ENCODE measurements around the gene MCAT.
"Not testable (repeated sequence)": the region's sequence is repeated elsewhere in the genome, so short reads cannot be mapped to it uniquely, and the experiment has no call there.

MCAT gene

GRCh38 chr22:43152357-43153071 lies 9.3 kb upstream of the MCAT start:
- peak; percentile 46 to 50 for DNase-seq

DNA sequence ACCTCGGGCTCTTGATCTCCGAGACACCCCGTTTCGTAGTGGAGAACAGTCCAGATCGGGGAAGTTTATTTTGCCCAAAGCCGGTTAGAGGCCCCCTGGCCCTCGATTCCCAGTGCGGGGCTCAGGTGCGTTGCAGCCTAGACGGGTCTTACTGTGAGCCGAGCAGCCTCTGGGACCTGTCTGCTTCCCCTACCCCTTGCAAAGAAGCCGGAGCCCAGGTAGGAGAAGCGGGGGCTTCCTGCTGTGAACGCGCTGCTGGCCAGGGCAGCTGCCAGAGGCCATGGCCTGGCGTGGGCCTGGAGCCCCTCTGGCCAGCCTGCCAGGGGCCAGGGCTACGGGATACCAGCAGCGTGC lies 8.8 kb upstream of the MCAT start:
- DNase-seq: no peak

DNA sequence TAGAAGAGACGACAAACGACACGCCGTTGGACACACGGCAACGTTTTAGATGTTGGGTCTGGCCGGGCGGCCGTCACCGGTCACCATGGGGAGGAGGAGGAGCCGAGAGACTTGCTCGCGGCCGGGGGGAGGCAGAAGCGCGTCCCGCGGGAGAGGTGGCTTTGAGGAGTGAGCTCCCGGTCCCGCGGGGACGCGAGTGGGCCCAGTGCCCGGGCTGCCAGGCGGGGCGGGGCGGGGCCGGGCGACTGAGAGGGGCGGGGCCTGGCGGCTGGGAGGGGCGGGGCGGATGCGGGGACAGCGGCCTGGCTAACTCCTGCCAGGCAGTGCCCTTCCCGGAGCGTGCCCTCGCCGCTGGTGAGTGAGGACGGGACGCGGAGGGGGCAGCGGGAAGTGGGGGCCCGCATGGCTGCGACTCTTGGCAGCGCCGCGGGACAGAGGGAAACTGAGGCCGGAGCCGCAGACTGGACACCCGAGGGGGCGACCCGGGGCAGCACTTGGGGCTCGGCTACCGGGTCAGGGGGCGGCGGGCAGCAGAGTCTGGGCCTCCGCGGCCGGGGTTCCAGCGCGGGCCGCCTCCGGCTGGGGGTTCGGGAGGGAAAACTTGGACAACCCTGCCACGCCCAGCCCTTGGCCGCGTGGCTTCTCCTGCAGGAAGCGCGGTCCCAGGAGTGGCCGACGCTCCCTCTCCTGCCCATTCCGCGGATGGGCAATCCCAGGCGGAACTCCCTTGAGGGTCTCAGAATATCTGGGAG lies 8.2 kb upstream of the MCAT start, which contains the start of gene TSPO:
TSS of gene TSPO (plus strand) at position 309 of the 752 bp plus-strand sequence. CDS start 7,680 bp downstream, outside the sequence.
- peak; percentile 43 to 49 for DNase-seq

GRCh38 chr22:43150731-43151206 lies 7.6 kb upstream of the MCAT start:
- no peak for DNase-seq

GRCh38 chr22:43148581-43148980 lies 5.4 kb upstream of the MCAT start:
- DNase-seq: no peak

DNA sequence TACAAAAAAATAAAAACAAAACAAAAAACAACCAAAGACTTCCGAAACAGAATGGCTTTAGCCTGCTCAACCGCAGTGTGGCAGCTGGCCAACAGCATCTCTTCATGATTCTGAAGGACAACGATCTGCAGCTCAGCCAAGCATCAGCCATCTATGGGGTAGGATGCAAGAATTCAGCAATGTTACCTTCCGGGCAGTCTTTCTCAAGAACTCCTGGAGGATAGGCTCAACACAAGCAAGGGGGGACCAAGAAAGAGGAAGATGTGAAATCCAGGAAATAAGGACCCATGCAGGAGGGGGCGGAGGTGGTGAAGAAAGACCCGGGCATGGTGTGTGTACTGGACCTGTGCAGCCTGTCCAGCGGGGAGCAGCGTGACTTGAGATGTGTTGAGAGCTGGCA lies 4.6 kb upstream of the MCAT start:
- DNase-seq: no peak

DNA sequence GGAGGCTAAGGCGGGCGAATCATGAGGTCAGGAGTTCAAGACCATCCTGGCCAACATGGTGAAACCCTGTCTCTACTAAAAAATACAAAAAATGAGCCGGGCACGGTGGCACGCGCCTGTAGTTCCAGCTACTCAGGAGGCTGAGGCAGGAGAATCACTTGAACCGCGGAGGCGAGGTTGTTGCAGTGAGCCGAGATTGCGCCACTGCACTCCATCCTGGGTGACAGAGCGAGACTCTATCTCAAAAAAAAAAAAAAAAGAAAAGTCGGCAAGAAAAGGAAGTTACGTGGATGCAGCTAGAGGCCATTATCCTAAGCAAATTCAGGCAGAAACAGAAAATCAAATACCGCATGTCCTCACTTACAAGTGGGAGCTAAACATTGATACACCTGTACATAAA lies 3.1 kb upstream of the MCAT start:
- not testable (repeated sequence) for DNase-seq

- DNase-seq: not testable (repeated sequence)
These were observed 2.2 kb upstream of the MCAT start for GRCh38 chr22:43145371-43145770.

DNA sequence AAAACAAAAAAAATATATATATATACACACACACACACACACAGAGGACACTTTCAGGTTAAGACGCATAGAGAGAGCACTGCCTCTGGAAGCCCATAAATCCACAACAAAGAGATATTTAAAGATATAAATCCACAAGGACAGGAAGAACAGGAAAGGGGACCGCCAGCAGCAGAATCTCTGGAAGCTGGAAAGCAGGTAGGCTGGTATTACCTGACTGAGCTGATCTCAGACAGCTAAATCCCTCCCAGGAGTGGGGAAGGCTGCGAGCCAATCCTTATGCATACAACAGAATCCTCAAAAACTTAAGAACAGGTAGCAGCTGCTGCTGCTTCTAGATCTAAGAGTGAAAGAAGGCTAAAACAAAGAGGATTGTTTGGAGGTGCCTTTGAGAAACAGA lies 1.8 kb upstream of the MCAT start:
- DNase-seq: no peak

DNA sequence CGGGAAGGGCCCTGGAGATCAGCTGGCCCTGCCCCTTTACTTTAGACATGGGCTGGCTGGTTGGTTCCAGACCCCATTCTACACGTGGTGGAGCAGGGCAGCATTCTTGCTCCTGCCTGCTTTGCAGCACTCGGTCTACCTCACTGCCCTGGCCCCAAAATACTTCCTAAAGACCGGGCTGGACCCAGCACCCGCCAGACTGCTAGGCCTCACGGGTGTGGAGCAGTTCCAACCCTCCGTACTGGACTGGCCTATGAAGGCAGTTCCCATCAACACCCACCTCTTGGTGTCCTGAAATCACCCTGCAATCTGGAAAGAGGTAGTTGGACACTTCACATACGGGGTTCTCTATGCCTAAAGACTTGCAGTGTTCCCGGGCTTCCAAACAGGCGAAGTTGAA lies 6.4 kb downstream of the MCAT start:
- no peak for DNase-seq

GRCh38 chr22:43136255-43136654 lies 6.9 kb downstream of the MCAT start:
- DNase-seq: peak in 1 of 2 experiments; percentile 22

GRCh38 chr22:43135565-43135964 lies 7.6 kb downstream of the MCAT start:
- DNase-seq: no peak

GRCh38 chr22:43134553-43134952 lies 8.6 kb downstream of the MCAT start:
- no peak for DNase-seq

- DNase-seq: no peak
These were observed 9.8 kb downstream of the MCAT start for GRCh38 chr22:43133401-43133800.

DNA sequence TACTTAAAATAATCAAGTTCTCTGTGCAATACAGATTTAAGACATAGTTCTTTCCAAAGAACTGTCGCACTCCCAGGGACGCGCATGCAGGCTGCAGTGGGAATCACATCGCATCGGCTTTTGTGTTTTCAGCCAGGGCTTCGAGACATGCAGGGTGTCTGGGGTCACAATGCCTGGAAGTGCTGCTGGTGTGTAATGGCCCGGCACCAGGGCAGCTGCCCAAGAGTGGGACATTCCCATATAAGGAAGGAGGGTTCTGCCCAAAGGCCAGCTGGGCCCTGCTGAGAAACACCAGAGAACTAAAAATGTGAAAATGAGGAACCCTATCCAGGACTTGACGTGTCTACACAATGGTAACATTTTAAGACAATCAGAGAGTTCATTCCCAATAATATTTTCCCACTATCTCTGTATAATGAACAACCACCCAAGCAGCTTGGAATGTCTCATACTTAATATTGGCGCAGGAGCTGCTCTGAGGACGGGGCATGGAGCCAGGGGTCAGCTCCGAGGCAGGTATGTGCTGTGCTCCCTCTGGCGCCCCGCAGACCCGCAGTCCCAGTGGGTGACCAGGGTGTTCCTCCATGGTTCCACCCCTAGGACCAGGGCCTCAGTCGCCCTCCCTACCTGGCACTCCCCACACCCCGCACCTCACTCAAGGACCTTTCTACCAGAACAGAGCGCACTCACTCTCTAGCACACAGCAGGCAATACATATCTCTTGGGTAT lies 11.3 kb downstream of the MCAT start:
- DNase-seq: no peak

GRCh38 chr22:43129426-43130425 lies 13.5 kb downstream of the MCAT start:
- no peak for DNase-seq

DNA sequence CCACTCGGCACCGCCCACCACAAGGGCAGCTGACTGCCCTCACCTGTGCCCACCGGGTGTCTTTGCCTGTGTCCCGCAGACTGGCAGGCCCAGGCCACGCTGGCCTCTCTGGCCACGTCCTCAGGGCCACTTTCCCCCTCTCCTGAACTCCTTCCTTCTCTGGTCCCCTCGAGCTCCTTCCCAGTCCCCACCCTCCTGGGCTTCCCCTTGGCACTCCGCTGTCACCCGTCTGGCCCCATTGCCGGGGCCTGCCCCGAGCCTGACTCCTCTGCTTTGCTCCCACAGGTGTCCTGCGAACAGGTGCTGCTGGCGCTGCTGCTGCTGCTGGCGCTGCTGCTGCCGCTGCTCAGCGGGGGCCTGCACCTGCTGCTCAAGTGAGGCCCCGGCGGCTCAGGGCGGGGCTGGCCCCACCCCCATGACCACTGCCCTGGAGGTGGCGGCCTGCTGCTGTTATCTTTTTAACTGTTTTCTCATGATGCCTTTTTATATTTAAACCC lies 14.2 kb downstream of the MCAT start:
- no peak for DNase-seq

DNA sequence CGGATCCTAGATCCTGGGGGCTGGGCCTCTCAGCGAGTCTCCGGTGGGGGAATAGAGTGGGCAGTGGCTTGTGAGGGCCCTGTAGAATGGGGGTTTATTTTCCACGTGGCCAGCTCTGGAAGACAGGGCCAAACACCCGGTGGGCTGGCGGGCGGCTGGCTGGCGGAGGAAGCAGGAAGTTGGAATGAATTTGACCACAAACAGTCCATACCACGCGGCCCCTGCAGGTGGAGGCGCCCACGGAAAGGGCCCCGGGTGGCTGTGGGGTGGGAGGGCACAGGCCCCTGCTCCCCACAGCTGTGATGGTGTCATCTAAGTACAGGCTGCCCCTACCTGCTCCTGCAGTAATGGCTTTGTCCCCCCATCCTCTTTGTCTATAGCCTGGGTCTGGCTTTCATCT lies 15.1 kb downstream of the MCAT start:
- no peak for DNase-seq

- DNase-seq: no peak
These were observed 15.9 kb downstream of the MCAT start for GRCh38 chr22:43127166-43127908.

DNA sequence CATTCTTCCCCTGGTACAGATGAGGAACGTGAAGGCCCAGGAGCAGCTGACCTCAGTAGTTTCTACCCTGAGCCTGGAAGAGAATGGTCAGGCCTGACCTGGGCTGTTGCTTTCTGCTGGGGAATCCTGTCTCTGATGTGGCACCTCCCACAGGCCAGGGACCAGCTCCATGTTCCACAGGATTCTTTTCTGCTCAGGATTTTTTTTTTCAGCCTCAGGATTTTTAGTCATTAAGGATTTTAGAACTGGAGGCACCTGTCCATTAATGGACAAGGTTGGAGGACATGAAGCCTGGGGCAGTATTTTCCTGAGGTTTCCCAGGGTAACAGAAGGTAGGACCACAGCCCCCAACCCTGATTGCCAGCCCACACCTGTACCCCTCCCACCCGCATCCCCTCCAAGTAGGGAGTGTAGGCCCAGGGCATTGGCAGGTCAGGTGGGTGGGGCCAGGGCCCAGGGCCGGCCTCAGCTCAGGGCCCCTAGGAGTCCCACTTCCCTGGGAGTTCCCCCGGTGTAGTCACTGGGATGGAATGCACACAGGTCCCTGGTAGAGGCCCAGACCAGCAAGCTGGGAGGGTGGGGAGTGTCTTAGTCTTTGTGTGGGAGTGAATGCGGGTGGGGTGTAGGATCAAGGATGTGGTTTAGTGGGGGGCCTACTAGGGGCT lies 16.6 kb downstream of the MCAT start:
- no peak for DNase-seq

DNA sequence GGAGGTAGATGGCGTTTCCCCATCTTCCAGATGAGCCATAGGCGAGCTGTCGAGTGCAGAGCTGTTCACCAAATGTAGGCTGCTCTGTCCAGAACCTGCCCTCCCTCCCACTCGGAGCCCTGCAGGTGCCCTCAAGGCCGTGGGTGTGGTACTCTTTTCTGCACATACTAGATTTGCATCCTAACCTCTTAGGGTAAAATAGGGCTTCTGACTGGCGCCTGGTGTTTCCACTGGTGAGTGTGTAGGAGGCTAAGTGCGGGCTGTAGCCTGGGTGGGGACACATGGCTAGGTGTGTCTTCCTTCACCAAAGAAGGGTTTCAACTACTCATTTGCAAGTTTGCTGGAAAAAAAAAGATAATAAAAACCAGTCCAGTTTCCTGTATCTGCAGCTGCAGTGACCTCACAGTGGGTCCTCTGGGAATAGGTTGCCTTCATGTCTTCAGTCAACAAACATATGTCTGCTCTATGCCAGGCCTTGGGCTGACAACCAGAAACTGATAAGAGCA lies 24.2 kb downstream of the MCAT start:
- DNase-seq: no peak
